GM18858 (cell line): ENCODE measurements around the gene RUNX2.

Source experiments
- ATAC-seq: cut with Tn5 transposase; IDR thresholded peaks from one replicate; pipeline ENCODE4 v1.9.1; 2021; ENCODE audit not compliant: unreplicated experiment

RUNX2 gene

GRCh38 chr6:45477790-45478189, 149.7 kb downstream of the RUNX2 start:
- ATAC-seq = no peak

GRCh38 chr6:45478240-45478639, 150.1 kb downstream of the RUNX2 start:
- no peak for ATAC-seq

GRCh38 chr6:45479834-45480751, 152.0 kb downstream of the RUNX2 start:
- ATAC-seq = peak; percentile 94

GRCh38 chr6:45480752-45481415, 152.8 kb downstream of the RUNX2 start:
- no peak for ATAC-seq

GRCh38 chr6:45483021-45483420, 154.9 kb downstream of the RUNX2 start:
- no peak for ATAC-seq

GRCh38 chr6:45483501-45483900, 155.4 kb downstream of the RUNX2 start:
- ATAC-seq = no peak

- peak; percentile 62 for ATAC-seq
Observed at GRCh38 chr6:45486736-45487135, 158.6 kb downstream of the RUNX2 start.

- no peak for ATAC-seq
Observed at GRCh38 chr6:45487645-45488044, 159.5 kb downstream of the RUNX2 start.

- ATAC-seq = no peak
Observed at GRCh38 chr6:45488269-45488668, 160.1 kb downstream of the RUNX2 start.

GRCh38 chr6:45488889-45489288, 160.8 kb downstream of the RUNX2 start:
- ATAC-seq = no peak

GRCh38 chr6:45491048-45491735, 163.1 kb downstream of the RUNX2 start:
- ATAC-seq = no peak

- no peak for ATAC-seq
Observed at GRCh38 chr6:45491874-45492273, 163.7 kb downstream of the RUNX2 start.

- no peak for ATAC-seq
Observed at GRCh38 chr6:45493761-45494160, 165.6 kb downstream of the RUNX2 start.

GRCh38 chr6:45494416-45495135, 166.4 kb downstream of the RUNX2 start:
- ATAC-seq = no peak

- no peak for ATAC-seq
Observed at GRCh38 chr6:45495429-45496084, 167.4 kb downstream of the RUNX2 start.

GRCh38 chr6:45496085-45496433, 167.9 kb downstream of the RUNX2 start:
- no peak for ATAC-seq

GRCh38 chr6:45498591-45498990, 170.5 kb downstream of the RUNX2 start:
- ATAC-seq = no peak

- no peak for ATAC-seq
Observed at GRCh38 chr6:45500924-45501816, 173.0 kb downstream of the RUNX2 start.

GRCh38 chr6:45502456-45502855, 174.3 kb downstream of the RUNX2 start:
- no peak for ATAC-seq

- ATAC-seq = no peak
Observed at GRCh38 chr6:45504947-45505346, 176.8 kb downstream of the RUNX2 start.
